ENCODE data around the gene C11orf54. TPM values are rescaled to one million over a fixed set of nuclear protein-coding genes. Genes with fewer than 3 reads are reported as not detected.
A peak's percentile ranks its signal among the peaks of the same experiment; 100 is the strongest.
"Not testable (repeated sequence)": the region's sequence is repeated elsewhere in the genome, so short reads cannot be mapped to it uniquely, and the experiment has no call there.

Gene C11orf54
- total RNA-seq, 1 experiment from 2014 or later = 10.7 TPM

DNA sequence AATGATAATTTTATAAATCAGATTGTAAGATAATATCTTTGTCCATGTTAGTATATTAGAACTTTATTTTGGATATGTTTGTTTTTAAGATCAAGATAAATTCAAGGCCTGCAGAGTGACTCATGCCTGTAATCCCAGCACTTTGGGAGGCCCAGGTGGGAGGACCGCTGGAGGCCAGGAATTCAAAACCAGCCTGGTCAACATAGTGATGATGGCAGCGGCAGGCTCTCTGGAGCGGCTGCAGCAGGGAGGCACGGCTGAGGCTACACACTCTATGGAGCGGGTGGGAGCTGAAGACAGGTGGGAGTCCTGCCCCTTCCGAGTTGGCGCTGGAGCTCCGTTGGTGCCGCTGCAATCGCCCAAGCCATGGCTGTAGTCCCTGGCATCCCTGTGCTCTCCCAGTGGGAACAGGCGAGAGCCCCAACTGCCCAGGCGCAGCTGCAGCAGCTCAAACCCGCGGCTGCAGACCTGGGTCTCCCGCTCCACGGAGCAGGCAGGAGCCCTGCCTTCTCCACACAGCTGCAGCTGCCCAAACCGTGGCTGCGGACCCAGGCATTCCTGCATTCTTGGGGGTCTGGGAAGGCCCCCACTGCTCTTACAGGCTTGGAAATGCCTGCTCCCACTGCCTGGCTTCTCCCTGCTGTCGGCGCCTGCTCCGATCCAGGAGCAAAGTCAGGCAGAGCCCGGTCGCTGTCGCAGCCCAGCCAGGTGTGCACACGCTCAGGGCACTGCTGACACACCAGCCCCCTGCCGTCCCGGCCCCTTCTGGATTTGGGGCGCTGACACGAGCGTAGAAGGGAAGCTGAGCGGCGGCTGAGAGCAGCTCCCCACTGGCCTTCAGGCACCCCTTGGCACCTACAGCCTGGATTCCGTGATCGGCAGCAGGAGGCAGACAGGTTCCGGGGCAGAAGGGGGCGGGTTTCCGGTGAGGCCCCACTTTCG, 16.7 kb downstream of the C11orf54 start:
- no peak for DNase-seq (ENCODE audit: low spot score)
- in situ Hi-C loops (cut with HindIII; ENCODE audit: low sequenced_read_pairs) = no loop called here

DNA sequence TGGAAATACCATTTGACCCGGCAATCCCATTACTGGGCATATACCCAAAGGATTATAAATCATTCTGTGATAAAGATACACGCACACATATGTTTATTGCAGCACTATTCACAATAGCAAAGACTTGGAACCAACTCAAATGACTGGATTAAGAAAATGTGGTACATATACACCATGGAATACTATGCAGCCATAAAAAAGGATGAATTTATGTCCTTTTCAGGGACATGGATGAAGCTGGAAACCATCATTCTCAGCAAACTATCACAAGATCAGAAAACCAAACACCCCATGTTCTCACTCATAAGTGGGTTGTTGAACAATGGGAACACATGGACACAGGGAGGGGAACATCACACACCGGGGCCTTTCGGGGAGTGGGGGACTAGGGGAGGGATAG, 17.7 kb downstream of the C11orf54 start:
- in situ Hi-C loops (cut with HindIII; ENCODE audit: low sequenced_read_pairs); DNase-seq (ENCODE audit: low spot score): not testable (repeated sequence)

- in situ Hi-C loops (cut with HindIII; ENCODE audit: low sequenced_read_pairs) = no loop called here
- no peak for DNase-seq (ENCODE audit: low spot score)
Measured at GRCh38 chr11:93761910-93762309, 20.4 kb downstream of the C11orf54 start.

DNA sequence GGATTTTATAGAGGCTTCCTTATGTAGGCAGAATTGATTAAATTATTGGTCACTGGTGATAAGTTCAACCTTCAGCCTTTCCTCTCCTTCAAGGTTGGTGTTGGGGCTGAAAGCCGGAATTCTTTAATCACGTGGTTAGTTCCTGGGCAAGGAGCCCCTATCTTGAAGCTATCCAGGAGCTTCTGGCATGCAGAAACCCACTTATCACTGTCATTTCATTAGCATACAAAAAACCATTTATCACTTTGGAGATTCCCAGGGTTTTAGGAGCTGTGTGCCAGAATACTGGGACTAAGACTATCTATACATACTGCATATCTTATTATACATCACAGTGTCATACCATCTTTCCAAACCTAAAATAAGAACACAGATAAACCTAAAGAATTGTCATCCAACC, 24.1 kb downstream of the C11orf54 start:
- in situ Hi-C loops (cut with HindIII; ENCODE audit: low sequenced_read_pairs) = no loop called here
- DNase-seq (ENCODE audit: low spot score) = no peak

GRCh38 chr11:93766504-93766903, 25.0 kb downstream of the C11orf54 start:
- no peak for DNase-seq (ENCODE audit: low spot score)
- in situ Hi-C loops (cut with HindIII; ENCODE audit: low sequenced_read_pairs) = no loop called here

DNA sequence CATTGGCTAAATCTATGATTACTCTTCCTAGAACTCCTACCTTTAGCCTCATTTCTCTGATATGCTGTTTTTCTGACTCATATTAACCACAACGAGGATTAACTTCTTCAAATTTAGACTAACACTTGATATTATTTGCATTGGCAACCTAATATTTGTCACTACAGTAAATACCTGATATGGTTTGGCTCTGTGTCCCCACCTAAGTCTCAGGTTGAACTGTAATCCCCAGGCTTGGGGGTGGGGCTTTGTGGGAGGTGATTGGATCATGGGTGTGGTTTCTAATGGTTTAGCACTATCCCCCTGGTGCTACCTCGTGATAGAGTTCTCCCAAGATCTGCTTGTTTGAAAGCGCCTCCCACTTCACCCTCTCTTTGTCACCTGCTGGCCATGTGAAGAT, 25.5 kb downstream of the C11orf54 start:
- in situ Hi-C loops (cut with HindIII; ENCODE audit: low sequenced_read_pairs) = no loop called here
- DNase-seq (ENCODE audit: low spot score) = no peak

DNA sequence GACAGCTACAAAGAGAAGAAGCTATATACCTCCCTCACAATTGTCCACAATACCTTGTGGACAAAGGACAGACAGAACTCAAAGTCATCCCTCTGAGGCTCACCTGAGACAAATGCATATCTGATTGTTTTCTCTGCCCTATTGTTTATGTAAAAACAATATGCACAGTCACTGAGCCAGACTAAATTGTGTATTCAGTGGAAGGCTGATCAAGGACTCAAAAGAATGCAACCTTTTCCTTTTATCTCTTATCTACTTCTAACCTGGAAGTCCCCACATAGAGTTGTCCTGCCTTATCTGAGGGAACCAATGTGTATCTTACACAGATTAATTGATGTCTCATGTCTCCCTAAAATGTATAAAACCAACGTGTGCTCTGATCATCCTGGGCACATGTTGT, 28.7 kb downstream of the C11orf54 start:
- in situ Hi-C loops (cut with HindIII; ENCODE audit: low sequenced_read_pairs) = no loop called here
- no peak for DNase-seq (ENCODE audit: low spot score)

DNA sequence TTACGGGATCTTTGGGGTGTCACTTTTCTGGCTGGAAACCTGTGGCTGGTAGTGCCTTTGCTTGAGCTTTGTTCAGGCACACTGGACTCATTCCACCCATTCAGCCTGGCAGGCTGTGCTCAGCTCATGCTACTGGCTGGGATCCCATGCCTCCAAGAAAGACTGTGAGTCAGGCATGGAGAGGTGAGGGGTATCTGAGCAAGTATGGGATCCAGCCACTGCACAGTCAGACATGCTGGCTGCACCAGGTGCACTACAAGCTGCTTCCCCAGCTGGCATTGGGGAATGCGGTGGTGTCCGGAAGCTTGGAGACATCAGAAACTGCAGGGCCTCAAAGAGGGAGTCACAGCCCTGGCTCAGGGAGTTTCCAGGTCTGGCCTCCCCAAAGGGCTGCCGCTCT, 30.7 kb downstream of the C11orf54 start:
- in situ Hi-C loops (cut with HindIII; ENCODE audit: low sequenced_read_pairs) = no loop called here
- no peak for DNase-seq (ENCODE audit: low spot score)

DNA sequence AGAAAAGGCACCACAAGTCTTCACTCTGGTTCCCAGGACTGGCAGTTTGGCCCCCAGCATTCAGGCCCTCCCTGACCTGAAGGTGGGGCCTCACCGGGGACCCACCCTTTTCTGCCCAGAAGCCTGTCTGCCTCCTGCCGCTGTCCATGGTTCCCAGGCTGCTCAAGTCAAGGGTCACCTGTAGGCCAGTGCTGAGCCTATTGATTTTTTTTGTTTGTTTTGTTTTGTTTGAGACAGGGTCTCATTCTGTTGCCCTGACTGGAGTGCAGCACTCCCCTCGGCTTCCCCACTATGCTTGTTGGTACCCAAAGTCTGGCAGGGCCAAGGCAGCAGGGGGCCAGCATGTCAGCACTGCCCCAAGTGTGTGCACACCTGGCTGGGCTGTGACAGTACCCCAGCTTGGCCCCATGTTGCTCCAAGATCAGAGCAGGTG, 31.6 kb downstream of the C11orf54 start:
- in situ Hi-C loops (cut with HindIII; ENCODE audit: low sequenced_read_pairs) = no loop called here
- DNase-seq (ENCODE audit: low spot score) = no peak

DNA sequence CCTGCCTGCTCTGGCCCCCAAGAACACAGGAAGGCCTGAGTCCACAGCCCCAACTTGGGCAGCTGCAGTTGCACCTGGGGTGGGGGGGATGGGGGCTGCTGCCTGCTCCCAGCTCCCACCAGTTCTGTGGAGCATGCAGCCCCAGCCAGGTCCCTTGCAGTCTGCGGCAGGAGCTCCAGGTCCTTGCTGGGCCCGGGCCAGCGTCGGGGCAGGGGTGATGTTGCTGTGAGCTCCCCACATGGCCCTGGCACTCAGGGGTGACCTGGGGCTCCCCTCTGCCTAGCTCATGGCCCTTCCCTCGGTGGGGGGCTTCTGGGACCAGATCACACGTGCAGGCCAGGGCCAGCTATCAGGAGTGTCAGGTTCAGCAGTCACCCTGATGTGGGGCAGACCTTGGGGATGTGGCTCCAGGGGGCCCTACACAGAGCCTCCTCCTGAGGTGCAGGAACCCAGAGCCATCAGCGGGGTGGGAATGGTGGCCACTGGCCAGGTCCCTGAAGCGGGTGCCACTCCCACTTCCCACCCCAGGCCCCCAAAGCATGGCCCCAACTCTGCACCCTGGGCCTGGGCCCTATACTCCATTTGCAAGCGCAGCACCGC, 32.2 kb downstream of the C11orf54 start:
- no peak for DNase-seq (ENCODE audit: low spot score)
- in situ Hi-C loops (cut with HindIII; ENCODE audit: low sequenced_read_pairs) = no loop called here

DNA sequence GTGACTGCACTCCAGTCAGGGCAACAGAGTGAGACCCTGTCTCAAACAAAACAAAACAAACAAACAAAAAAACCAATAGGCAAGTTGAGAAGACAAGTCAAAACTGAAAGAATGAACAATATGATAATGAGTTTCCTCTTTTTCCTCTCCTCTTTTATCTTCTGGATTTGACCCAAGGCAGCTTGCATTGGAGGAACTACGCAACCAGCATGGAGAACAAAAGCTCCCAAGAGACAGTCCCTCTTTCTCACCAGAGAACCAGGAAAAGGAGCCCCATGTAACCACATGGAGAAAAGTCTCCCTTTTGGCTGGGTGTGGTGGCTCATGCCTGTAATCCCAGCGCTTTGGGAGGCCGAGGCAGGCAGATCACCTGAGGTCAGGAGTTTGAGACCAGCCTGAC, 33.1 kb downstream of the C11orf54 start:
- DNase-seq (ENCODE audit: low spot score); in situ Hi-C loops (cut with HindIII; ENCODE audit: low sequenced_read_pairs): not testable (repeated sequence)

DNA sequence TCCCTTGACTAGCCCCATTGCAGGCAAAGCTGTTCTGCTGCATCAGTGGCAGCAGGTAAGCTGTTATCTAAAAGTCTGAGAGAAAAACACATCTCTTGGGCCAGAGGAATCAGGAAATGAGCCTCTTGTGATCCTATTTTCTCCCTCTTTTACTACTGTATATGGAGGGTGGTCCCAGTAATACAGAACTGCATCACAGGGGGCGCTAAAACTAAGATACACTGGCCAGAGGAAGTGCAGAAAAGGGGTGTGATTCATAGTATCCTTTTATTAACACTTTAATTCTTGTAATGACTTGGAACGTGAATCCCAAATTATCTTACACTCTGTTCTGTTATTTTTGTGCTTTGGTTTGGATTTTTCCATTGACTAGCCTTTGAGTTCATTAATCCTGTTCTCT, 33.8 kb downstream of the C11orf54 start:
- in situ Hi-C loops (cut with HindIII; ENCODE audit: low sequenced_read_pairs) = no loop called here
- no peak for DNase-seq (ENCODE audit: low spot score)

DNA sequence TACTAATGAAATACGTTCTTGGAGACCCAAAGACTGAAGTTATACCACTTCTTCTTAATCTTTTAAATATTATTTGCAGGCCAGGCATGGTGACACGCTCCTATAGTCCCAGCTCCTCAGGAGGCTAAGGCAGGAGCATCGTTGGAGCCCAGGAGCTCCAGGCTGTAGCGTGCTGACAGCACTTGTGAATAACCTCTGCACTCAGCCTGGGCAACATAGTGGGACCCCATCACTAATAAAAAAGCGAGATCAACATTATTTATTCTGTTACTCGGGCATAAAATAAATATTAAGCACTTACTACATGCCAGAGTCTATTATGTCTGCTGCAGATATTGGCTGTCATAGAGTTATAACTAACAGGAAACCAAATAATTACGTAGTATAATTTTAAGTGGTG, 41.9 kb downstream of the C11orf54 start:
- in situ Hi-C loops (cut with HindIII; ENCODE audit: low sequenced_read_pairs) = no loop called here
- no peak for DNase-seq (ENCODE audit: low spot score)

DNA sequence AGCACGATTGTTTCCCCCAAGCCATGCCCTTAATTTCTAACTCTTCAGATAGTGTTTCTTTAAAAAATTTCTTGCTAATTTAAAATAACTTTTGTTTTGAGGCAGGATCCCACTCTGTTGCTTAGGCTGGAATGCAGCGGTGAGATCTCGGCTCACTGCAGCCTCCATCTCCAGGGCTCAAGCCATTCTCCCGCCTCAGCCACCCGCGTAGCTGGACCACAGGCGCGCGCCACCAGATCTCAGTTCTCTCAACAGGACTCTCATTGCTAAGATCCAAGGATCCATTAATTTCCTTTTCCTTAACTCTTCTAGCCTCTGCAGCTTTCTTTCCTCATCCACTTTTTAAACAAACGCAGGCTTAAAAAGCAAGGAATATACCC, 42.3 kb downstream of the C11orf54 start:
- DNase-seq (ENCODE audit: low spot score) = no peak
- in situ Hi-C loops (cut with HindIII; ENCODE audit: low sequenced_read_pairs) = no loop called here

- peak; percentile 97 for DNase-seq (ENCODE audit: low spot score)
- in situ Hi-C loops (cut with HindIII; ENCODE audit: low sequenced_read_pairs) = no loop called here
Measured at GRCh38 chr11:93784145-93784934, 42.9 kb downstream of the C11orf54 start, which contains the start of gene MED17. MED17 (plus strand) TSS chr11:93784282; CDS start chr11:93784514, 232 bp downstream.

- no peak for DNase-seq (ENCODE audit: low spot score)
- in situ Hi-C loops (cut with HindIII; ENCODE audit: low sequenced_read_pairs) = no loop called here
Measured at GRCh38 chr11:93784935-93785360, 43.5 kb downstream of the C11orf54 start.

DNA sequence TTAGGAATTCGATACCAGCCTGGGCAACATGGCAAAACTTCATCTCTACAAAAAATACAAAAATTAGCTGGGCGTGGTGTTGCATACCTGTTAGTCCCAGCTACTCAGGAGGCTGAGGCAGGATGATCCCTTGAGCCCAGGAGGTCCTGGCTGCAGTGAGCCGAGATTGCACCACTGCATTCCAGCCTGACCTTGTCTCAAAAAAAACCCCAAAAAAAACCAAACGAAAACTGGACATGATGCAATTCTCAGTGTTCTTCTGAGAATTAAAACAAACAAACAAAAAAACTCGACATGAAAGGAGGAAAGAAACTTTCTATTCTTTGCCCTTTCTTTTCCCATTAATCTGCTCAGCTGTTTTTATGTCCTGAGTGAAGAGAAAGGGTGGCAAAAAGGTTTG, 50.0 kb downstream of the C11orf54 start:
- in situ Hi-C loops (cut with HindIII; ENCODE audit: low sequenced_read_pairs) = no loop called here

DNA sequence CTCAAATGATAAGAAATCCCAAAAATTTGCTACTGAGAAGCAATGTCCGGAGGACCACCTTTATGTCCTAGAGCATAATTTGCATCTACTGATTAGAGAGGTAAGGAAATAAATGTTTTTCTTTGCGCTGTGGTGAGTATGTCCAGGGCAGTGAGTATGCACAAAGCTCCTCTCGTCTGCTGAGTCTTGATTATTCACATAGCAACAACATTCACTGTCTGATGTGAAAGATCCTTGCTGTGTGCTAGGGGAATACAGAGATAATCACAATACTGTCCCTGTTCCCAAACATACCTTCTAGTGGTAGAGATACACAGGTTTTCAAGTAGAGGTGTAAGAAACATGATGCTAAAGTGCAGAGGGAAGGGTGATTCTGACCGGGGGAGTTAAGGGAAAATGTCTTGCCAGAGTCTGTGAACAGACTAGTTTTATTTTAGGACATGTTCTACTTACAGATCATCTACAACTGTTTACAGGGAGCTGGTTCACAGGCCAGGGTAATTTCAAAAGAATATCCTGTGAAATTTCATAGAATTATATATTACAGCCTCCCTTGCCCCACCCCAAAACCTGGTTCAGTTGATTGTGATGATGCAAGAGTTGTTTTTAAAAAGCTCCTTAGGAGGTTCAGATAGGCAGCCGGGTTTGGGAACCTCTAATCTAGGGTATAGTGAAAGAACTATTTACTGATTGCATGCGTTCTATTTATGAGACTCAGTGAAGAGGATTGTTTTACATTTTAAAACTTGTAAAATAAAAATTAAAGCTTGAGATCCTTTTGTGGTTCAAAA, 55.2 kb downstream of the C11orf54 start:
- in situ Hi-C loops (cut with HindIII; ENCODE audit: low sequenced_read_pairs) = no loop called here
- no peak for DNase-seq (ENCODE audit: low spot score)

More for the DNA sequence above, 50.0 kb downstream of the C11orf54 start:
- no peak for DNase-seq (ENCODE audit: low spot score)

DNA sequence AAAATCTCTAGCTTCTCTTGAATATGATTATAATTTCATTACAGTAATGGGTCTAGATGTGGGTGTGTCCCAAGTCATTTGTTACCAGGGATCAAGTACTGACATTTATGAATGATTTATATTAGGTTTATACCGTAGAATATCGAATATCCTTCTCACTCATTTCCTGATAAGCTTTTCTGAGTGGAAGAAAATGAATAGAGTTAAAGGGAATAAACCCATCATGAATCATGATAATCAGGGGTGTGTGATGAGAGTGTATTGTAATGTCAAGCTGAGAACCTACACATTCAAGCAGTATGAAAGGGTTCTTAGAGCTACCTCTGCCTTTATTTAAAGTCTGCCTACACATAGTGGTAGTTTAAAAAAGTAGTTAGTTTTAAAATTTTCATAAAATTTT, 59.9 kb downstream of the C11orf54 start:
- in situ Hi-C loops (cut with HindIII; ENCODE audit: low sequenced_read_pairs) = no loop called here
- DNase-seq (ENCODE audit: low spot score) = no peak

All from G401 (cell line).